HG03045 (cell line): ENCODE measurements around the gene MYOZ3.

Experiments used
- ATAC-seq: cut with Tn5 transposase; IDR thresholded peaks from one replicate; pipeline ENCODE4 v1.9.1; 2021; ENCODE audit warnings: mild to moderate bottlenecking, moderate library complexity; ENCODE audit not compliant: unreplicated experiment

Gene MYOZ3

DNA sequence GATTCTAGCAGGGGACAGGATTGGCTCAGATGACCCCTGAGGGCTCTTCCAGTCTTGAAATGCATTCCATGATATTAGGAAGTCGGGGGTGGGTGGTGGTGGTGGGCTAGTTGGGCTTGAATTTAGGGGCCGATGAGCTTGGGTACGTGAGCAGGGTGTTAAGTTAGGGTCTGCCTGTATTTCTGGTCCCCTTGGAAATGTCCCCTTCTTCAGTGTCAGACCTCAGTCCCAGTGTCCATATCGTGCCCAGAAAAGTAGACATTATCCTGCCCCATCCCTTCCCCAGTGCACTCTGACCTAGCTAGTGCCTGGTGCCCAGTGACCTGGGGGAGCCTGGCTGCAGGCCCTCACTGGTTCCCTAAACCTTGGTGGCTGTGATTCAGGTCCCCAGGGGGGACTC lies 2.9 kb upstream of the MYOZ3 start:
- no peak for ATAC-seq

- no peak for ATAC-seq
These were observed 2.3 kb upstream of the MYOZ3 start for GRCh38 chr5:150658699-150659265.

DNA sequence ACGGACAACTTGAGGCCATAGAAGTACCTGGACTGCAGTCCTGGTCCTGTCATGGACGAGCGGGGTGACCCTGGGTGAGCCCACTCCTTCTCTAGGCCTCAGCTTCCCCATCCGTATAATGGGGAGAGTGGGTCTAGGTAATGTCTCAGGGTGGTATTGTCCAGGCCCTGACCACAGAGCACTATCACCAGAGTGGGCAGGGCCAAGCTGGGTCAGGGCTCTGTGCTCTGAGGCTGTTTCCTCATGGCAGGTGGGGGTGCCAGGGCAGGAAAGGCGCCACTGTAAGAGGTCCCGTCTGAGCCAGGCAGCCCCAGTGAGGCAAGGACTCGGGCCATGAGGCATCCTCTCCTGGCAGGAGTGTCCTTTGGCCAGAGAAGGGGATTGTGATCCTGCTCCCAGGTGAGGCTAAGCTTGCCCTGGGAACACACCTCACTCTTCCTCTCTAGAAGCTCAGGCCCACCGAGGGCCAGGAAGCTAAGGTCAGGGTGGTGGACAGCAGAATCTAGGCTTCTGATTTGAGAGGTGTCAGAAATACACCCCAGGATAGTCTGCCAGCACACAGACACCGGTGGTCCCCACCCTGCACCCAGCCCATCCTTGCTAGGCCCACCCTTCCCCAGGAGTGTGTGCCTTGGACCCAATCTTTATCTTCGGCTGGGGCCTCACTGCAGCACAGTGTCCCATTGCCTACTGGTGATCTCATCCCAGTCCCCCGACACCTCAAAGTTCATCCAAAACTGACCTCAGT lies 1.5 kb upstream of the MYOZ3 start:
- ATAC-seq, result no peak

DNA sequence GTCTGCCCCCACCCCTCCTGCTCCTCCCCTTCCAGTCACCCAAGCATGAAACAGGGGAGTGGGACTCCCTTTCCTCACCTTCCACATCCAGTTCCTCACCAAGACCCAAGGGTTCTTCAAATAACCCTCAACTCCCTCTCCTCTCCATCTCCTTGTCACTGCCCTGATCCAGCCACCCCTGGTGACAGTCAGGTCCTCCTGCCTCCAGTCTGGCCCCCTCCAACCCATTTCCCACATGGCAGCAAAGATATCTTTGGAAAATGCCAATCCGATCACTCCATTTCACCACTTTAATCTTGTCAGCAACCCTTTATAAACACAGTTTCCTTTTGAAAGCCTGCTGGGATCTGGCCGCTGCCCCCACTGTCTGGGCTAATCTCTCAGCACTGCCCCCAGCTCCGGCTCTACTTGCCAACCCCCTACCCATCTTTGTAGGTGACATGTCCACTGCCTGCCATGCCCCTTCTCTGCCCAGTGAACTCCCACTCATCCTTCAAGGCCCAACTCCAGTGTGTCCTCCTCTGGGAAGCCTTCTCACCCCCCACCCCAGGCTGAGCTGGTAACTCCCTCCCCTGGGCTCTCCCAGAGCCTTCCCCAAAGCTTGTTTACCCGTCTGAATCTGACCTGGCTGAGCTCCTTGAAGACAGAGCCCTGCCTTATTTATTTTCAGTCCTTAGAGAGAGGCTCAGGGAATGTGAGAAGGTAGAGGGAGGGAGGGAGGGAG lies 781 bp upstream of the MYOZ3 start:
- ATAC-seq, result no peak

DNA sequence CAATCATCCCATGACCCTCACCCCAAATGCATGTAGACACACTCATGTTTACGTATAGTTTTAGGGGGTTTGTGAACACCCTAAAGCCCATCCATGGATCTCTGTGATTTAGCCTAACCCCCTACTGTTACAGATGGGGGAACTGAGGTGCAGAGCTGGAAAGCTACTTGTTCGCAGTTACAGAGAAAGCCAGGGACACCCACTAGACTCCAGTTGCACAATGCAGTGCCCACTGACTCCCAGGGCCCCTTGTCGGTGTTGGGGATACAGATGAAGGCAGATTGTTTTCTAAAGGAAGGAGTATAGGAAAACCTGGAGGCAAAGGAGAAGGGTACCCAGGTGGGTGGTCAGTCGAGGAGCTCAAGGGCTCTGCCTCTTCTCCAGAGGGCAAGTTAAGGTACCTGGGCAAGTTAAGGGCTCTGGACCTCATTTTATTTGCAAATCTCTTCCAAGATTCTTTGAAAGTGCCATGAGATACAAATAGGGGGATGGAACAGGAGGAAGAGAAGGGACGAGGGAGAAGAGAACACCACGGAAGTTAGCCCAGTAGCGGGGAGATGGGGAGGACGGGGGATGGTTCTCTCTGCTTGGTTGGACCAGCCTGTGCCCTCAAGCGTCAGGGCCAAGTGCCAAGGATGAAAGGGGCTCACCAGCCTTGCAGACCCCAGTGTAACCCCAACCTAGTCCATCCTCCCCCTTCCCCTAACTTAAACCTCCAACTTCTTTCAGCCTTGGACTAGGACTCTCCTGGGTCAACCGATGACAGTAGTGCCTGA lies 958 bp downstream of the MYOZ3 start:
- ATAC-seq, result no peak

GRCh38 chr5:150662731-150663516 lies 1.9 kb downstream of the MYOZ3 start:
- ATAC-seq, result no peak

DNA sequence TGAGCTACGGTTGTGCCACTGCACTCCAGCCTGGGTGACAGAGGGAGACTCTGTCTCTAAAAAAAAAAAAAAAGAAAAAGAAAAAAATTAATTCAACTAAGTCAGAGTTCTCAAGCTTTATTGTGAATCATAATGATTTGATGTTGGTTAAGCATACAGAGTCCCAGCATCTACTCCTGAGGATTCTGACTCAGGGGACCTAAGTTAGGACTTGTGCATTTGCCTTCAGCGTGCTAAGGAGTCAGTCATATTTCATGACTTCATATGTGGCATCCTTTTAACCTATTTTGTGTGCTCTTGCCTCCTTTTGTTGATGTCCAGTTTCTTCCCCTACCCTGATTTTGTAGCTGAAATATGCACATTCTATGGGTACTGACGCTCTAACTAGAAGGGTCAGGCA lies 2.9 kb downstream of the MYOZ3 start:
- ATAC-seq, result no peak

GRCh38 chr5:150665044-150665443 lies 4.0 kb downstream of the MYOZ3 start:
- ATAC-seq, result no peak

DNA sequence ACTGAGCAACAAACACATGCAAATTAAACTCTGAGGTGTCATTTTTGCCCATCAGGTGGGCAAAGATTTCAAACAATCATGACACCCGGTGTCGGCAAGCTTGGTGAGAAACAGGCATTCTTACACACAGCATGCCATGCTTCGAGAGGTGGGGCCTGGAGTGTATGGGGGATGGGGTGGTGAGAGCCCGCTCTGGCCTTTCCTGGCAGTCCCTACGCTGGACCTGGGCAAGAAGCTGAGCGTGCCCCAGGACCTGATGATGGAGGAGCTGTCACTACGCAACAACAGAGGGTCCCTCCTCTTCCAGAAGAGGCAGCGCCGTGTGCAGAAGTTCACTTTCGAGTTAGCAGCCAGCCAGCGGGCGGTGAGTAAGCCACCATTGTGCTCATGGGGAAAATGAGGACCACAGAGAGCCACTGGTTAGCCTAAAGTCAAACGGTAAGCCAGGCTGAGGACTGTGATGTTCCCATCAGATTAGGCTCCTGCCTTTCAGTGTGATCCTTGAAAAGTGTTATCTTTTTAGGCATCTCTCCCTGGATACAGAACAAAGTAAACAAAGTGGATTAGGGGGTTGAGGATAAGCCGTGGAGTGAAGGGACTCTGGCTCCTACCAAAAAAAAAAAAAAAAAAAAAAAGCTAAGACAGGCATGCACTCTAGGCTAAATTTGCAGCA lies 9.4 kb downstream of the MYOZ3 start:
- no peak for ATAC-seq

GRCh38 chr5:150670948-150671310 lies 9.9 kb downstream of the MYOZ3 start:
- no peak for ATAC-seq

DNA sequence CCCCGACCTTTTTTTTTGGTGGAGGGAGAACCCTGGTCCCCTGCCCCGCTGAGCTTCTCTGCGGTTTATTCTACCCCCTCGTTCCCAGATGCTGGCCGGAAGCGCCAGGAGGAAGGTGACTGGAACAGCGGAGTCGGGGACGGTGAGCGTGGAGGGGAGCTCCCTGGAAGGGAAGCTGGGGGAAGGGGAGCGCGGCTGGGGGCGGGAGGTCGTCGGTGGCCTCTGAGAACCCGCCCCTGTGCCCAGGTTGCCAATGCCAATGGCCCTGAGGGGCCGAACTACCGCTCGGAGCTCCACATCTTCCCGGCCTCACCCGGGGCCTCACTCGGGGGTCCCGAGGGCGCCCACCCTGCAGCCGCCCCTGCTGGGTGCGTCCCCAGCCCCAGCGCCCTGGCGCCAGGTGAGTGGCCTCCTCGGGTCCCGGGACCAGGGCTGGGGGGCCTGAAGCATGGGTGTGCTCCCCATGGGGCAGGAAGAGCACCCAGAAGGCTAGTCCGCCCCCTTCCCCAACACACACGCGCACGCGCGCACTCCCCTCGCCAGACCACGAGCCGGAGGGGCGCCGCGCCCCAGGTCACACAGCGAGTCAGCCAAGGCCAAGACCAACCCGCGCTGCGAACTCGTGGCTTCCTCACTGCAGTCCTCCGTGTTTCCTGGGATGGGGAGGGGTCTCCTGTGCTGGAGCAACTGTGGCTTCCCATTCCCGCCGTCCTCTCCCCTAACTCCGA lies 10.6 kb downstream of the MYOZ3 start:
- ATAC-seq, result peak; percentile 13

- ATAC-seq, result peak; percentile 58
These were observed 11.3 kb downstream of the MYOZ3 start for GRCh38 chr5:150672237-150672883.

DNA sequence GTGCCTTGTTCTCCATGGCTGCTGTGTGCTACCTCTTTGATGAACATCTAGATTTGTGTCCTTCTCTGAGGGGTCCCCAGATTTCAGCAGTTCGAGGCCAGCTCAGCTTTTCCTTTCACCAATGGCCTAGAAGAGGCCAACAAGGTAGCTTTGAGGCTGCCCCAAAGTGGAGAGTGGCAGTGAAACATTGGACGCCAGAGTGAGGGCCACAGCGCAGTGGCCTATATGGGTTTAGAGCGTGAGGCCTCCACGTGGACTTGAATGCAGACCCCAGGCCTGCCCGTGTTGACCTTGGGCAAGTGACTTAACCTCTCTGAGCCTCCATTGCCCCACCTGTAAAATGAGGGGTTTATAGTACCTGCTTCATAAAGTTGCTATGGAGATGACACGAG lies 11.8 kb downstream of the MYOZ3 start:
- ATAC-seq, result no peak

- no peak for ATAC-seq
These were observed 13.3 kb downstream of the MYOZ3 start for GRCh38 chr5:150674341-150674821.

DNA sequence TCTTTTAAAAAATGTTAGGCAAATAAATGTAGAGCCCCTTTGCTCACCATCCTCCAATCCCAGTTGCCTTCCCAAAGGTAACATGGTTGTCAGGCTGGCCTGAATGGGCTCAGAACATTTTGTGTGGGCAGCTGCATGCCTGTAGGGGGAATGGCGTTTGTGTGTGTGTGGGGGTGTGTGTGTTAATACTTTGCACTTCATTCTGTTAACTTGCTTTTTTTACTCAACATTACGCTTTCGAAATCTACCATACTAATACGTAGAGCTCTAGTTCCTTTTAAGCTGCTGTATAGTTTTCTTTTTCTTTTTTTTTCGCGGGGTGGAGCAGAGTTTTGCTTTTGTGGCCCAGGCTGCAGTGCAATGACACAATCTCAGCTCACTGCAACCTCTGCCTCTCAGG lies 14.0 kb downstream of the MYOZ3 start:
- no peak for ATAC-seq

- ATAC-seq, result no peak
These were observed 15.5 kb downstream of the MYOZ3 start for GRCh38 chr5:150676578-150676977.

- no peak for ATAC-seq
These were observed 28.1 kb downstream of the MYOZ3 start for GRCh38 chr5:150689120-150689519.

GRCh38 chr5:150690760-150691159 lies 29.7 kb downstream of the MYOZ3 start:
- ATAC-seq, result no peak

DNA sequence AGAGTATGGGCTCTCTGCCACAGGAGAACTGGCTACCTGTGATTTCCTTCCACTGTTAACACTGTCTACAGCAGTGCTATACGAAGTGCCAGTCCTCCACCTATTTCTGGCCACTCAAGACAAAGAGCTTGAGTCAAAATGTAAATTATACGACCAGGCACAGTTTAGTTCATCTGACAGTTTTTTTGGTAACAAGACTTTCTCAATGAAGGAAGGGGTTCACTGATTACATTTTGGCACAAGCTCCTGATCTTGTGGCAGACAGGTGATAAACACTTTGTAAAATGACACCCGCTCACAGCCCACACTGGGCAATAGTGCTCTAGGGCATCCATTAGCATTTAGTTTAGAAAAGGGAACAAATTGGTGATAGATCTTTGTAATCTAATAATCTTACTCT lies 31.2 kb downstream of the MYOZ3 start:
- no peak for ATAC-seq
